Mammary epithelial cell (primary cell): ENCODE results near the gene RAPGEF4.

ENCODE experiments used
- EZH2 ChIP-seq: IDR thresholded peaks from 2 replicates; pipeline ENCODE4 v1.6.1; 2012; ENCODE audit warnings: low read length, inconsistent platforms, borderline replicate concordance
- TF ChIP-seq, protein P1 (sequence below), 2 donors: IDR thresholded peaks in 1 of 2; conservative IDR thresholded peaks in 1 of 2; 2 replicates each; pipeline ENCODE4 v1.5.1; 2011 to 2012; ENCODE audit warnings: inconsistent platforms in 2 of 2, low read length in 2 of 2, mild to moderate bottlenecking in 2 of 2, control low read depth in 1 of 2, low read depth in 1 of 2; ENCODE audit not compliant: insufficient read depth in 1 of 2; ENCODE audit errors: extremely low read depth in 1 of 2

DNA sequence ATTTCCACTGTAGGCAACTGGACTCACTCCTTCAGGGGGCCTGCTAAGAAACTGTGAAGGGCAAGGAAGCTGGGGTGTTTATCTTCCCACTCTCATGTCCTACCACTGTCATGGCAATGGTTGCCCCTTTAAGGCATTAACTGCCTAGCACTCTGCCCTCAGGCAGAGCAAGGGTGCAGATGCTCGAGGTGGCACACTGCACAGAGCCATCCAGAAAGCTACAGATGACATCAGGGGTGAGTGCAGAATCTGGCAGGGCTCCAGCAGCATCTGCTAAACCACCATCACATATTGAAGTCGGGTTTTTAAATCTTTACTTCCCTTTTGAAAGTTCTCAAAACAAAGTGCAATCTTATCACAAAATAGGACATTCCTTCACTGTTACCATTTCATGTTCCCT lies 75.4 kb downstream of the RAPGEF4 start:
- TF ChIP-seq, protein P1, sequence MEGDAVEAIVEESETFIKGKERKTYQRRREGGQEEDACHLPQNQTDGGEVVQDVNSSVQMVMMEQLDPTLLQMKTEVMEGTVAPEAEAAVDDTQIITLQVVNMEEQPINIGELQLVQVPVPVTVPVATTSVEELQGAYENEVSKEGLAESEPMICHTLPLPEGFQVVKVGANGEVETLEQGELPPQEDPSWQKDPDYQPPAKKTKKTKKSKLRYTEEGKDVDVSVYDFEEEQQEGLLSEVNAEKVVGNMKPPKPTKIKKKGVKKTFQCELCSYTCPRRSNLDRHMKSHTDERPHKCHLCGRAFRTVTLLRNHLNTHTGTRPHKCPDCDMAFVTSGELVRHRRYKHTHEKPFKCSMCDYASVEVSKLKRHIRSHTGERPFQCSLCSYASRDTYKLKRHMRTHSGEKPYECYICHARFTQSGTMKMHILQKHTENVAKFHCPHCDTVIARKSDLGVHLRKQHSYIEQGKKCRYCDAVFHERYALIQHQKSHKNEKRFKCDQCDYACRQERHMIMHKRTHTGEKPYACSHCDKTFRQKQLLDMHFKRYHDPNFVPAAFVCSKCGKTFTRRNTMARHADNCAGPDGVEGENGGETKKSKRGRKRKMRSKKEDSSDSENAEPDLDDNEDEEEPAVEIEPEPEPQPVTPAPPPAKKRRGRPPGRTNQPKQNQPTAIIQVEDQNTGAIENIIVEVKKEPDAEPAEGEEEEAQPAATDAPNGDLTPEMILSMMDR (conservative IDR thresholded peaks at IDR 0.05 in 1 of 2, IDR thresholded peaks at IDR 0.05 in 1 of 2; ENCODE audit: extremely low read depth in 1 of 2, insufficient read depth in 1 of 2, low read depth in 1 of 2, low read length in 2 of 2): no peak
- TF ChIP-seq EZH2: no peak
